AG04449 (cell line): ENCODE measurements around the gene CLDN7.
"Not testable (repeated sequence)": the region's sequence is repeated elsewhere in the genome, so short reads cannot be mapped to it uniquely, and the experiment has no call there.

Source experiments
- CTCF ChIA-PET: fragments of 350-600 bp; formaldehyde crosslinking; extraction: SDS; loops from one replicate; lab custom pipeline; 2021; ENCODE audit warnings: antibody characterized with exemption; lab: Yijun Ruan, JAX
- POLR2A ChIA-PET: fragments of 400-600, 350-600 bp; formaldehyde crosslinking; extraction: SDS; loops from one replicate; lab custom pipeline; 2020; ENCODE audit warnings: antibody characterized with exemption, inconsistent platforms; lab: Yijun Ruan, JAX
- DNase-seq: peaks from one replicate; pipeline ENCODE4 v3.0.0-alpha.2; 2010; ENCODE audit warnings: low read depth, low spot score
- H3K4me3 ChIP-seq: 2 replicates; pipeline ENCODE4 v1.5.1; 2011; ENCODE audit warnings: low read depth, mild to moderate bottlenecking, control low read depth, low read length
- CTCF ChIP-seq: IDR thresholded peaks from one replicate; pipeline ENCODE4 v1.5.1; 2011; ENCODE audit warnings: mild to moderate bottlenecking, moderate library complexity, low read length, control low read depth, inconsistent platforms; ENCODE audit not compliant: insufficient read depth; ENCODE audit errors: missing control alignments

Gene CLDN7

DNA sequence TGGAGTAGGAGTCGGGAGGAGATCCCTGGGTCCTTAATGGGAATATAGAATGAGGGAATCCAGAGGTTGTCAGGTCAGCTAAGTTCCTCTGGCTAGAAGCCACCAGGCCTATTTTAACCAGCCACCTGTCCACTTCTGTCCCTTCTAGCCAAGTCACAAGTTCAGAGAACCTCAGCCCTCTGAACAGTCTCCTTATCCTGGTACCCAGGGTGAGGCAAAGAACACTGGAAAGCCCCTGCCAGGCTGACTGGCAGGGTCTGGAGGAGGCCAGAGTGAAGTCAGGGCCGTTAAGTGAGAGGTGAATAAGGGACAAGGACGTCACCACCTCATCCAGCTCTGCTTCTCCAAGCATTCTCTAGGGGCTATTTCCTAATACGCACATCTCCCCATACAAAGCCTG, 13.5 kb downstream of the CLDN7 start:
- ChIA-PET CTCF (interaction anchor here (1.0 to 1.6 kb wide), 3 partner anchors 47 to 203 kb away, joined by 4 to 5 read pairs (median 4); partner anchors contain the start of gene KCTD11), POLR2A (no interaction called here)
- TF ChIP-seq CTCF: no peak
- DNase-seq: no peak
- H3K4me3 ChIP-seq: no peak overlapping the region

GRCh38 chr17:7246779-7247178, 15.5 kb downstream of the CLDN7 start:
- ChIA-PET POLR2A (no interaction called here), CTCF (no interaction called here)
- no peak for DNase-seq
- TF ChIP-seq CTCF: no peak
- no peak overlapping the region for H3K4me3 ChIP-seq

DNA sequence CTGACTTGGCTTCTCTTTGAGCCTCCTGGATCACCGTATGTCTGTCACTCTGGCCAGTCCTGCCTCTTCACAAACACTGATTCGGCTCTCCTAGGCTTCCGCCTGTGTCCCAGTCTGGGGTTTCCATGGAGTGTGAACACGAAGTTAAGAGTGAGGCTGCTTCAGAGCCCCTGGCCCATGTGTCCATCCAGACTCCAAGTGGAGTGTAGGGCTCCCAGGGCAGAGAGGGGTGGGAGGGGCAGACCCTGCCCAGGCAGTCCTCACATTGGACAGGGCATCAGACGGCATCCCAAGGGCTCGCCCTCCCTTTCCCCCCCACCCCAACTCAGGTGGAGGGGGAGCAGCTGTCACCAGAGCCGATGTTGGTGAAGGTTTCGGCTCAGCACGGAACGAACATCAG, 18.4 kb downstream of the CLDN7 start:
- not testable (repeated sequence) for H3K4me3 ChIP-seq, DNase-seq
- POLR2A ChIA-PET: interaction anchor here (2.0 kb wide), 1 partner anchor 24 kb away, joined by 11 read pairs; the partner anchor contains the start of genes ACADVL and DLG4
- CTCF ChIA-PET: interaction anchor here (1.2 to 2.6 kb wide), 2 partner anchors 23 to 52 kb away, joined by 3 to 12 read pairs; no protein-coding TSS in a partner anchor

- CTCF ChIA-PET: interaction anchor here (1.2 to 2.6 kb wide), 2 partner anchors 23 to 53 kb away, joined by 3 to 12 read pairs; no protein-coding TSS in a partner anchor
- peak overlapping the region; percentile 96 for H3K4me3 ChIP-seq
- no peak for TF ChIP-seq CTCF
- DNase-seq: no peak
- POLR2A ChIA-PET: interaction anchor here (2.0 kb wide), 1 partner anchor 23 kb away, joined by 11 read pairs; the partner anchor contains the start of genes ACADVL and DLG4
Observed at GRCh38 chr17:7243453-7243729, 18.9 kb downstream of the CLDN7 start.

DNA sequence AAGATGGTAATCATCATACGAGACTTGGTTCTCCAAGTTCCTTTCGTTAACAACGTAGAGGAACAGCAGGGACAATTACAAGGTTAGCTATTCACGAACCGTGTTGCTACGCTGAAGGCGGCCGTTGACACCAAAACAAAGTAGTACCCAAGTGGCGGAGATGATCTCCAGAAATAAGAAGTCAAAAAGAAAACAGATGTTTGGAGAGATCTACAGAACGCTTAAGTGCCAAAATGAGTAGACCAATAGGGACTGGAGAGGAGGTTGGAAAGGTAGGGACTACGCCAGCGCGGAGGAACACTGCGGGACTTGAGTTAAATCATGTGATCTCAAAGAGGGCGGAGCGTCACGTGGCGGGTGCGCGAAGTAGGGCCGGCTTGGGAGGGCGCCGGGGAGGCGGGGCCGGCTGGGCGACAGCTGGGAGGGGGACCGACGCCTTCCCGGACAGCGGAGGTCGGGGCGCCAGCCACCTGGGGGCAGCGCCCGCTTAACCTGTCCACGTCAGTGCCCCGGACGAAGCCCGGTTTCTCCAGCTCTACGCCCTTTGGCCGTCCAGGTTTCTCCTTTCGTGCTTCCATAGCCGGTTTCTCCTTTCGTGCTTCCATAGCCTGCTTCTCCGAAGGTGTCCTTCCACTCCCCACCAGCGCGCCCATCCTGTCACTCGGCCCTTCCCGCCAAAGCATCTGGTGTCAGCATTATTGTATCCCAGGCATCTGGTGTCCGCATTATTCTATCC, 19.4 kb downstream of the CLDN7 start:
- POLR2A ChIA-PET: interaction anchor here (0.6 to 2.0 kb wide), 4 partner anchors 9 to 106 kb away, joined by 3 to 11 read pairs (median 3); partner anchors contain the start of genes ACADVL, CTDNEP1, DLG4 and DVL2
- peak; percentile 82 for DNase-seq
- TF ChIP-seq CTCF: no peak

GRCh38 chr17:7241783-7242716, 20.2 kb downstream of the CLDN7 start, which contains the start of gene GABARAP:
GABARAP (minus strand) TSS chr17:7242449; CDS start chr17:7242330, 119 bp downstream.
- H3K4me3 ChIP-seq: peak within 1 kb of the TSS; percentile 96
- no peak for TF ChIP-seq CTCF
- DNase-seq: no peak
- ChIA-PET CTCF (interaction anchor here (0.8 to 2.6 kb wide), 6 partner anchors 18 to 319 kb away, joined by 3 to 12 read pairs (median 5); no protein-coding TSS in a partner anchor), POLR2A (interaction anchor here (0.6 to 2.1 kb wide), 8 partner anchors 8 to 162 kb away, joined by 3 to 11 read pairs (median 4); partner anchors contain the start of genes ACADVL, CTDNEP1, DLG4 and DVL2)

More for the DNA sequence above, 19.4 kb downstream of the CLDN7 start:
- peak overlapping the region; percentile 96 for H3K4me3 ChIP-seq
- CTCF ChIA-PET: interaction anchor here (0.8 to 2.6 kb wide), 4 partner anchors 19 to 318 kb away, joined by 3 to 12 read pairs (median 4); no protein-coding TSS in a partner anchor
